Stomach (tissue), 4 donors: Measurements from ENCODE around the gene HSPA4.

Experiments used
- CTCF ChIP-seq, 7 experiments: fragments of 450-650 bp in 4 of 7; fragments of 200-600 bp in 3 of 7; sonication (generic) in 3 of 7; IDR thresholded peaks; one replicate each; pipeline ENCODE4 v1.5.1; 2016 to 2019; ENCODE audit warnings: antibody characterized with exemption in 7 of 7, control low read depth in 2 of 7, mild to moderate bottlenecking in 1 of 7
- EP300 ChIP-seq: sonication (generic); formaldehyde crosslinking; IDR thresholded peaks from one replicate; pipeline ENCODE4 v1.6.1; 2017; ENCODE audit warnings: antibody characterized with exemption
- POLR2A ChIP-seq, 4 donors: fragments of 450-650 bp; IDR thresholded peaks; one replicate each; pipeline ENCODE4 v1.6.1; 2016; ENCODE audit warnings: antibody characterized with exemption in 4 of 4, control low read depth in 2 of 4, mild to moderate bottlenecking in 1 of 4, moderate library complexity in 1 of 4
- POLR2AphosphoS5 ChIP-seq, 3 donors: sonication (generic); formaldehyde crosslinking; IDR thresholded peaks; one replicate each; pipeline ENCODE4 v1.6.1; 2016; ENCODE audit warnings: antibody characterized with exemption in 3 of 3

- TF ChIP-seq CTCF (IDR thresholded peaks at IDR 0.05) (no peak), EP300 (no peak), POLR2A (IDR thresholded peaks at IDR 0.05) (no peak), POLR2AphosphoS5 (IDR thresholded peaks at IDR 0.05) (no peak)
Measured at GRCh38 chr5:133121080-133121479, 69.3 kb downstream of the HSPA4 start.
